ENCODE measurements around the gene ZFAND4.
"Not testable (repeated sequence)": the region's sequence is repeated elsewhere in the genome, so short reads cannot be mapped to it uniquely, and the experiment has no call there.

DNA sequence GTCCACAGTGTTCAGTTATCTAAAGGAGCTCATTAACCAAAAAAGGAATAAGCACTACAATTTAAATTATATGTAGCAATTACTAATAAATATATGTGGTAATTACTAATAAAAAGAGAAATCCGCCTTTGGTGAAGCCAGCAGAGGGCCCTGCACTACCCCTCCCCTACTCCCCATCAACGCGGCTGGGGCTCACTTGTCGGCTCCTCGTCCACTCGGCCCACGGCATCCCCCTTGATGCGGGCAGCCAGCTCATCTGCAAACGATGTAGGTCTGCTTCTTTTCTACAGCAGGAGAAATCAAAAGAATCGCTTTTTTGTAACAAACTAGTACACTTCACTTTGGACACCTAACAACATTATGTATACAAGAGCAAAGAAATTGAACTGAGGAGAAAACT lies 48.9 kb upstream of the ZFAND4 start:
- TF ChIP-seq POLR2AphosphoS5, POLR2A (IDR thresholded peaks at IDR 0.05; ENCODE audit: low read depth, low read length): not testable (repeated sequence)

Data from GM12892 (cell line).